Panc1 (cell line): ENCODE measurements around the gene FUNDC2. TPM values are rescaled to one million over a fixed set of nuclear protein-coding genes. Genes with fewer than 3 reads are reported as not detected.
A peak's percentile ranks its signal among the peaks of the same experiment; 100 is the strongest.

Source experiments
- ATAC-seq: fragments of 200-7000 bp; cut with Tn5 transposase; 2 replicates; pipeline ENCODE4 v1.9.1; 2020; ENCODE audit warnings: mild to moderate bottlenecking, moderate library complexity
- BruUV-seq: library from RNA; stranded (reverse); fragments of 400-500 nt; replicated peaks from 2 replicates; lab custom pipeline; 2021; lab: Mats Ljungman, UMichigan
- CTCF ChIA-PET: fragments of 300-600 bp; sonication (Branson Sonifier 250); formaldehyde crosslinking; loops from one replicate; lab custom pipeline; 2022; ENCODE audit warnings: antibody characterized with exemption; lab: Charles Lee
- POLR2A ChIA-PET: fragments of 300-600 bp; sonication (Branson Sonifier 250); formaldehyde crosslinking; loops from one replicate; lab custom pipeline; 2022; ENCODE audit warnings: antibody characterized with exemption; lab: Charles Lee
- DNase-seq: peaks from one replicate; pipeline ENCODE4 v3.0.0-alpha.2; 2010; ENCODE audit warnings: low read depth, low spot score
- H3K27ac ChIP-seq: 2 replicates; pipeline ENCODE4 v1.5.1; 2011; ENCODE audit warnings: mild to moderate bottlenecking, low read length, inconsistent platforms
- H3K27me3 ChIP-seq: fragments of 200-500 bp; sonication (Bioruptor generic); 2 replicates; pipeline ENCODE4 v1.6.0; 2014; ENCODE audit warnings: low read length, inconsistent platforms; ENCODE audit not compliant: control insufficient read depth, insufficient read depth
- H3K36me3 ChIP-seq: fragments of 200-500 bp; sonication (Bioruptor generic); 2 replicates; pipeline ENCODE4 v1.5.1; 2014; ENCODE audit warnings: inconsistent platforms, mild to moderate bottlenecking, low read length, moderate library complexity; ENCODE audit not compliant: control insufficient read depth, insufficient read depth
- H3K4me1 ChIP-seq: 2 replicates; pipeline ENCODE4 v1.5.1; 2011; ENCODE audit warnings: inconsistent platforms, mild to moderate bottlenecking, low read length, moderate library complexity; ENCODE audit not compliant: control insufficient read depth, insufficient read depth
- H3K4me3 ChIP-seq, 2 experiments: 2 replicates each; pipeline ENCODE4 v1.5.1; 2011 to 2012; ENCODE audit warnings: low read depth in 2 of 2, low read length in 2 of 2, mild to moderate bottlenecking in 2 of 2, inconsistent platforms in 1 of 2, moderate library complexity in 1 of 2
- H3K9me3 ChIP-seq: fragments of 200-500 bp; sonication (Bioruptor generic); 2 replicates; pipeline ENCODE4 v1.5.1; 2014; ENCODE audit warnings: low read depth, mild to moderate bottlenecking, inconsistent platforms, low read length, moderate library complexity; ENCODE audit not compliant: control insufficient read depth, insufficient read depth
- POLR2AphosphoS5 ChIP-seq: IDR thresholded peaks from 2 replicates; pipeline ENCODE4 v1.6.1; 2012; ENCODE audit warnings: mild to moderate bottlenecking, low read depth, low read length, moderate library complexity
- SIN3A ChIP-seq: IDR thresholded peaks from 2 replicates; pipeline ENCODE4 v1.6.1; 2012; ENCODE audit warnings: low read depth, mild to moderate bottlenecking, low read length, moderate library complexity, borderline replicate concordance; ENCODE audit not compliant: insufficient read depth
- TCF7L2 ChIP-seq: IDR thresholded peaks from 2 replicates; pipeline ENCODE4 v1.6.1; 2011; ENCODE audit warnings: mild to moderate bottlenecking, low read depth, low read length, inconsistent platforms
- in situ Hi-C: cut with HindIII; loops from 2 replicates; pipeline ENCODE4 v1.10.0; 2016; ENCODE audit warnings: low sequenced_read_pairs, low pct_unique_long_range_greater_than_20kb
- intact Hi-C: fragments of 100-400 bp; cut with micrococcal nuclease; formaldehyde crosslinking; loops from one replicate; pipeline ENCODE4 v1.10.0; 2022; ENCODE audit not compliant: unreplicated experiment
- total RNA-seq: library from RNA; stranded (reverse); gene quantifications from one replicate; pipeline ENCODE4 v1.2.1, GENCODE V29; 2021; ENCODE audit not compliant: unreplicated experiment
- TF ChIP-seq, protein P1 (sequence below), 2 experiments: IDR thresholded peaks; 2 replicates each; pipeline ENCODE4 v1.6.1; 2011 to 2012; ENCODE audit warnings: low read depth in 2 of 2, control low read depth in 1 of 2, low read length in 1 of 2, mild to moderate bottlenecking in 1 of 2, moderate library complexity in 1 of 2; ENCODE audit not compliant: insufficient read depth in 1 of 2
- TF ChIP-seq, protein P2 (sequence below): fragments of 450-650 bp; IDR thresholded peaks from 2 replicates; pipeline ENCODE4 v1.5.1; 2017; ENCODE audit warnings: mild to moderate bottlenecking

FUNDC2 gene
- total RNA-seq, 1 experiment from 2014 or later = 68.8 TPM

DNA sequence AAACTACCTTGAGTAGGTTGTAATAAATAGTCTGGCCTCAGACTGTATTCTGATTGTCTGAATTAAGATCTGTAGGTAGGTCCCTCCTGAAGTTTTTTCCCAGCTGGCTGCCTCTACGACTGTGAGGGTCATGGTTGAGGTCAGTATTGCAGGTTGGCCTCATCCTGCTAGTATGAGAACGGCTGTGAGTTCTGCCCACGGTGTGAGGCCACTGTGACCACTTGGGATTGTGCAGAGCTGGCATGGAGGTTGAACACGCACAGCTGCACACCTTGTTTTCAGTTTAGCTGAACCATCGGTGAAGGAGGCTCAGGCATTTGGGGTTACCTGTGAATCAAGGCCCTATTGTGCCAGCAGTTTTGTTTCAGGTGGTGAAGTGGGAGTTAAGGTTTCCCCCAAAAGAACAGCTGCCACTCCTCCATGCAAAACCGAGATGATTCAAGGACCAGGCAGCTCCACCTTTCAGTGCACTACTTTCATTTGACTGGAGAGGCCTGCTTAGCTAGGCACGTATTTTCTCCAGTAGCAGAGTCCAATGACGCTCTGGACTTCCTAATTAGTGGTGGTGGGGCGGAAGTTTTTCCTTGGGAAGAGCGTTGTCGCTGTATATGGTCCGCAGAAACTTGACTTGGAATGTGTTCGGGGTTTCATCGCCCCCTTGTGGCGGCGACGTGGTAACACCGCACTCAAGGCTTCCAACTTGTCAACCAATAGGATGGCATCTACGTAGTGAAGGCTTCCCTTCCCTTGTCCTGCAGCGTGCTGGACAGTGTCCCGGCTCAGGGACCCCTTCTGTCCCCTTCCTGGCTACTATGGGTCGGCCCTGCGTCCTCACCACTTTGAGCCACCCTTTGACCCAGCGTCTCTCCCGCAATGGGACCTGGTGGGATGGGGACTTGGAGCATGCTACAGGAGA lies 30.5 kb downstream of the FUNDC2 start:
- TF ChIP-seq, protein P1, sequence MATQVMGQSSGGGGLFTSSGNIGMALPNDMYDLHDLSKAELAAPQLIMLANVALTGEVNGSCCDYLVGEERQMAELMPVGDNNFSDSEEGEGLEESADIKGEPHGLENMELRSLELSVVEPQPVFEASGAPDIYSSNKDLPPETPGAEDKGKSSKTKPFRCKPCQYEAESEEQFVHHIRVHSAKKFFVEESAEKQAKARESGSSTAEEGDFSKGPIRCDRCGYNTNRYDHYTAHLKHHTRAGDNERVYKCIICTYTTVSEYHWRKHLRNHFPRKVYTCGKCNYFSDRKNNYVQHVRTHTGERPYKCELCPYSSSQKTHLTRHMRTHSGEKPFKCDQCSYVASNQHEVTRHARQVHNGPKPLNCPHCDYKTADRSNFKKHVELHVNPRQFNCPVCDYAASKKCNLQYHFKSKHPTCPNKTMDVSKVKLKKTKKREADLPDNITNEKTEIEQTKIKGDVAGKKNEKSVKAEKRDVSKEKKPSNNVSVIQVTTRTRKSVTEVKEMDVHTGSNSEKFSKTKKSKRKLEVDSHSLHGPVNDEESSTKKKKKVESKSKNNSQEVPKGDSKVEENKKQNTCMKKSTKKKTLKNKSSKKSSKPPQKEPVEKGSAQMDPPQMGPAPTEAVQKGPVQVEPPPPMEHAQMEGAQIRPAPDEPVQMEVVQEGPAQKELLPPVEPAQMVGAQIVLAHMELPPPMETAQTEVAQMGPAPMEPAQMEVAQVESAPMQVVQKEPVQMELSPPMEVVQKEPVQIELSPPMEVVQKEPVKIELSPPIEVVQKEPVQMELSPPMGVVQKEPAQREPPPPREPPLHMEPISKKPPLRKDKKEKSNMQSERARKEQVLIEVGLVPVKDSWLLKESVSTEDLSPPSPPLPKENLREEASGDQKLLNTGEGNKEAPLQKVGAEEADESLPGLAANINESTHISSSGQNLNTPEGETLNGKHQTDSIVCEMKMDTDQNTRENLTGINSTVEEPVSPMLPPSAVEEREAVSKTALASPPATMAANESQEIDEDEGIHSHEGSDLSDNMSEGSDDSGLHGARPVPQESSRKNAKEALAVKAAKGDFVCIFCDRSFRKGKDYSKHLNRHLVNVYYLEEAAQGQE (IDR thresholded peaks at IDR 0.05; ENCODE audit: insufficient read depth in 1 of 2, low read depth in 2 of 2, low read length in 1 of 2) = peak; percentile 56 to 79
- TF ChIP-seq, protein P2, sequence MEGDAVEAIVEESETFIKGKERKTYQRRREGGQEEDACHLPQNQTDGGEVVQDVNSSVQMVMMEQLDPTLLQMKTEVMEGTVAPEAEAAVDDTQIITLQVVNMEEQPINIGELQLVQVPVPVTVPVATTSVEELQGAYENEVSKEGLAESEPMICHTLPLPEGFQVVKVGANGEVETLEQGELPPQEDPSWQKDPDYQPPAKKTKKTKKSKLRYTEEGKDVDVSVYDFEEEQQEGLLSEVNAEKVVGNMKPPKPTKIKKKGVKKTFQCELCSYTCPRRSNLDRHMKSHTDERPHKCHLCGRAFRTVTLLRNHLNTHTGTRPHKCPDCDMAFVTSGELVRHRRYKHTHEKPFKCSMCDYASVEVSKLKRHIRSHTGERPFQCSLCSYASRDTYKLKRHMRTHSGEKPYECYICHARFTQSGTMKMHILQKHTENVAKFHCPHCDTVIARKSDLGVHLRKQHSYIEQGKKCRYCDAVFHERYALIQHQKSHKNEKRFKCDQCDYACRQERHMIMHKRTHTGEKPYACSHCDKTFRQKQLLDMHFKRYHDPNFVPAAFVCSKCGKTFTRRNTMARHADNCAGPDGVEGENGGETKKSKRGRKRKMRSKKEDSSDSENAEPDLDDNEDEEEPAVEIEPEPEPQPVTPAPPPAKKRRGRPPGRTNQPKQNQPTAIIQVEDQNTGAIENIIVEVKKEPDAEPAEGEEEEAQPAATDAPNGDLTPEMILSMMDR = peak; percentile 87
- TF ChIP-seq SIN3A = no peak
- Histone ChIP-seq H3K4me1 (peaks cover 7% of the 10 kb centered on the region), H3K4me3 (peak overlapping the region; percentile 15 to 49), H3K27ac (0 out of 2 replicates have a peak overlapping the region, but pooled peaks have one; percentile 29), H3K9me3 (no peaks in the 10 kb centered on the region), H3K36me3 (peaks cover 5% of the 10 kb centered on the region; the same call in 1 of the 2 replicates), H3K27me3 (no peaks in the 10 kb centered on the region)
- no TSS peak for BruUV-seq
- in situ Hi-C loops (no loop called here), intact Hi-C loops (loop anchor here (2.0 kb wide), 2 partner anchors 70 to 138 kb away; no protein-coding TSS in a partner anchor)
- ATAC-seq = peak; percentile 97
- ChIA-PET POLR2A (interaction anchor here (0.9 kb wide), 1 partner anchor 31 kb away, joined by 15 read pairs; the partner anchor contains the start of gene FUNDC2), CTCF (interaction anchor here (0.9 to 2.5 kb wide), 2 partner anchors 69 to 139 kb away, joined by 5 to 12 read pairs; no protein-coding TSS in a partner anchor)
- DNase-seq = no peak

DNA sequence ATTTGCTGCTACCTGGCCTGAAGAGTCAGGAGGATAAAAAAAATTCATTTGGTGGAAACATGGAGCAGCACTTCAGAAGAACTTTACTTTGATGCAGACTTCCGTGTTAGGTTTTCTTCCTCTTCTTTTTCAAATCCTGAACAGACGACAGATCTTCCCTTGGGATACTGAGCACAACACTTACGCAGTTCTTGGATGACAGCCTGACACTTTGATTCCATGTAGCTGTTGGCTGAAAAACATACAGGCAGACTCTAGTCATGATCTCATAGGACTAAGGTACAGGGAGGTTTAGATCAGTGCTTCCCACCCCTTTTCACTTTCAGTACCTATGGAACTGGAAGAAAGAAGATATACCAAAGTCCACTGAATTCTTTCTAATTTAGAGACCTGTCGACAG lies 35.1 kb downstream of the FUNDC2 start:
- Histone ChIP-seq H3K27ac (no peak overlapping the region), H3K4me1 (peaks cover 6% of the 10 kb centered on the region), H3K4me3 (no peak overlapping the region), H3K27me3 (no peaks in the 10 kb centered on the region), H3K36me3 (peaks cover 11% of the 10 kb centered on the region), H3K9me3 (no peaks in the 10 kb centered on the region)
- in situ Hi-C loops = no loop called here
- ATAC-seq (no peak), DNase-seq (no peak)
- intact Hi-C loops = no loop called here
- TF ChIP-seq POLR2AphosphoS5 = no peak
- TF ChIP-seq, protein P1 (IDR thresholded peaks at IDR 0.05; ENCODE audit: insufficient read depth in 1 of 2, low read depth in 2 of 2, low read length in 1 of 2) = no peak
- no peak for TF ChIP-seq TCF7L2
- TF ChIP-seq, protein P2 = no peak
- TF ChIP-seq SIN3A = no peak
- POLR2A ChIA-PET = no interaction called here
- BruUV-seq = no TSS peak
- CTCF ChIA-PET = interaction anchor here (1.1 to 1.2 kb wide), 2 partner anchors 144 to 155 kb away, joined by 3 to 9 read pairs; no protein-coding TSS in a partner anchor
